ENCODE data around the gene ABCA4.
"Not testable (repeated sequence)": the region's sequence is repeated elsewhere in the genome, so short reads cannot be mapped to it uniquely, and the experiment has no call there.

Gene ABCA4

DNA sequence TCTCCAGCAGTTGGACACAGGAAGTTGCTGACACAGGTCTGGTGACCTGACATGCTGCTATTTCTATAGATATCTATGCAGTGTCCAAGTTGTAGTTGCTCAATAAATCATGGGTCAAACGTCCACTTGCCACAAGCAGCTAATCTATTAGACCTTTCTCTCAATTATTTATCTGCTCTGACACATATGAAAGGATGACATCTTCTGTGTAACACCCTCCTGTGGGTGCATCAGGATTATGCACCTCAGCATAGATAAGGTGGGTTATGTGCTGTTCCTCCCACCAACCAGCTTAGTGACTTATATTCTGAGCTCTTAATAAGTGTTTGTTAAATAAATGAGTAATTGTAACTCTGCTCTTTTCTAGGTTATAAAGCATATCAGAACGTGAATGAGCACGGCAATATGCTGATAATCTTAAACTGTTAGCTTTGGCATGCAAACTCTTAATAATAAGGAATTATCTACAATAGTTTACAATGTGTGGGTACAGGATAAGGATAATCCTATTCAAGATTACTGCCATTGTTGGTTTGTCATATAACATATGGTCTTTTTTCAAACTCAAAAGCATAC lies 121.0 kb downstream of the ABCA4 start:
- no peak for DNase-seq

DNA sequence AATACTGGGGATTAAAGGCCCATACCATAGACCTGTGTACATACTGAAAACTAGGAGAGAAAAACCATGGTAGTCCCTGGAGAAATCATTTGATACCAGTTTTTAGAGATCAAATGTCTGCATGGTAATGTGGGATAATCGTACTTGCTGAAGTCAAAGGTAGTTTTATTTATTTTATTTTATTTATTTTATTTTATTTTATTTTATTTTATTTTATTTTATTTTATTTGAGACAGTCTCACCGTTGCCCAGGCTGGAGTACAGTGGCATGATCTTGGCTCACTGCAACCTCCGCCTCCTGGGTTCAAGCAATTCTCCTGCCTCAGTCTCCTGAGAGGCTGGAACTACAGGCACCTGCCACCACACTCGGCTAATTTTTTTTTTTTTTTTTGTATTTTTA lies 122.4 kb downstream of the ABCA4 start:
- DNase-seq = not testable (repeated sequence)

DNA sequence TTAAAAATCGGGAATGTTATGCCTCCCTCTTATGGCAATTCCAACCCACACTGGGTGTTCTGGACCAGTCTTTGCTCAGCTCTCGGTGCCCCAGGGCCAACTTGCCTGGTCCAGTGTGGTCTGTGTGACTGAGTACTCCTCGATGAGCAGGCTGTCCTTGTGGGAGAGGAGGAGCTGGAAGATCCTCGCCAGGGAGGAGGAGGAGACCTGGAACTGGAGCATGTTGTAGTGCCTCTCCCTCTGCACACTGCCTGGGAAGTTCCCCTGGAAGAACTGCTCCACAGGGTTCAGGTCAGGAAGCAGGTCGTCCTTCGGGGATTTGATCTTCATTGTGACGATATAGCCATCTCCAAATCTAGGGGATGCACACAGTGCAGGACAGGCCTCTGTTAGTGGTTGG lies 123.2 kb downstream of the ABCA4 start:
- DNase-seq = no peak

DNA sequence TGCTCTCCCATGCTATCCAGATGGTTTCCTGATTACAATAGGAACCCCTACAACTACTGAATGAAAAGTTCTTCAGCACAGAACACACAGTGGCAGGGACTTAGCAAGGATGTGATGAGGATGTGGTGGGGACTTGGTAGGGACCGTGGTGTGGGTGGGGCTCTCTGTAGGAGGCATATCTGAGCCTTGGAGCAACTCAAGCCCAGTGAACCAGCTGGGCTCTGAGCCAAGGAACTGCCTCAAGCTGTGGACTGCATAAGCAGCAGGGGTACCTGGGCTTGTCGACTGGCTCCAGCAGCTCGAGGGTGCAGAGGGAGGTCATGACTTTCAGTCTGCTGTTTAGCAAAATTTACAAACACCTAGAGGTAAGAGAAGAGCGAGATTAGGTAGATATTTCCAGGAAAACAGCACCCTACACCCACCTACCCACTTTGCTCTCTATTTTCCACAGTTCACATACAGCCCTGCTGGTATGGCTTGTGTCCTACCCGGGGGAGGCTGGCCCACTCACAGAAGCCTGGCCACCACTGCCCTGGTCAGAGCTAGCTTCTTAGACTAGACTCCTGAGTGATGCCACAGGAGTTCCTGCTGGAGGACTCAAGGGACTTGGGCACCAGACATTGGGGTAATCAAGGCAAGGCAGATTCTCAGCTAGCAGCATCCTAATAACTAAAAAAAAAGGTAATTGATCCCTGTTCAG lies 125.0 kb downstream of the ABCA4 start:
- no peak for DNase-seq

DNA sequence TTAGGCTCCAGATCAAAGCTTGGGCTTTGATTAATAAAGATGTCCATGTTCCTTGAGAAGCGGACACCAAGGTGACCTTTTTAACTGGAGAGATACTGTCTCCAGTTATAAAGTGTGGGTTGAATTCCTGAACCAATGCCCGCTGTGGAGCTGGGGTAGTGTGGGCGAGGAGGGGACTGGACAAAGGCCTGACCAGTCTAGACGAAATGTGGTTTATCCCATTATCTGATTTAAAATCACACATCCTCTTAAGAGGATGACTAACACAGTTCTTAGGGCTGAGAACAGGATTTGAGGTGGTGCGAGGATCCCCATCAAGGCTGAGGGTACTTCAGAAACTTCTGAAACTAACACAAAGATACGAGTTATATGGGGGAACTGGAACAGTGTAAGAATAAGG lies 127.2 kb downstream of the ABCA4 start:
- no peak for DNase-seq

DNA sequence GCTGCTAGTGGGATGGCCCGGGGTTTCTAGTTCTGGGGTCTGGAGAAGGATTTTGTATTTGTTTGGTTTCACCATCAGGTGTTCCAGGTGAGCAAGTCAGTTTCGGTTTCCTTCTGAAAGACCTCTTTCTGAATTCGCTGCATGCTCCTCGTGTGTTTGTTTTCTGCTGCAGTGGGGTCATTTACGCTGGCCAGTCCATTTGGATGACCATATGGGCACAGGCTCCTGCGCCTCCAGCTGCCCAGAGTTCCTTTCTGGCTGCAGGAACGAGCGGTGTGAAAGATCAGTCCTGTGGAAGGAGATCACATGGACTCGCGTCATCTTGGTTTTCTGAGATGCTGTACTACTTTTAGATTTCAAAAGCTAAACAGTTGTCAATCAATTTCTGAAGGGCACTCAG lies 128.0 kb downstream of the ABCA4 start:
- no peak for DNase-seq

DNA sequence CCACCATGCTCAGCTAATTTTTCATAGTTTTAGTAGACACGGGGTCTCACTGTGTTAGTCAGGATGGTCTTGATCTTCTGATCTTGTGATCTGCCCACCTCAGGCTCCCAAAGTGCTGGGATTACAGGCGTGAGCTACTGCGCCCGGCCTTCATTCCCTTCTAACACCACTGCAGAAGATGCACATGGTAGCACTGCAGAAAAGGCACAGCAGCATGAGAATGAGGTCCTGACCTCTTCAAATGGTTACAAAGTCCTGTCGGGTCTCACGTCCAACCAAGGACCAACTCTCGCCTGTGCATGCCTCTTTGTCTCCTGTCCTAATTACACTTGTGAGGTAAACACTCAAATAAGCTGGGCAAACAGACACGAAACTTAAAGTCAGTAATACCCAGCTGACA lies 128.8 kb downstream of the ABCA4 start:
- DNase-seq = no peak

DNA sequence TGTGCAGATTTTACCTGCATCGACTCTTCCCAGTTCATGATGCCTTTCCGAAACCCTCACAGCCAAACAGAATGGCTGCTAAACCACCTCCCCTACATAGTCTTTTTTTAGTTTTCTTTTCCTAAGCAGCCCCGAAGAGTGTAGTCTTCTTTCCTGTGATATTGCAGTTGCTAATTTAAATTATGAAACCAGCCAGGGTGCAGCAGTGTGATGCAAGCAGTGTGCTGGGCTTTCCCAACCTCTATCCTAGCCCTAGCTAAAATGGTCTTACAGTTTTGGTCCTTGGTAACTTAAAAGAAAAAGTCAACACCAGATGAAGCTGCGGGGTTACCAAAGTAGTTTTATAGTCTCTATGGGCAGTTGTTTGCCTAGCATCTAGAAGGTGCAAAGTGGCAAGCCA lies 129.7 kb downstream of the ABCA4 start:
- DNase-seq = no peak

DNA sequence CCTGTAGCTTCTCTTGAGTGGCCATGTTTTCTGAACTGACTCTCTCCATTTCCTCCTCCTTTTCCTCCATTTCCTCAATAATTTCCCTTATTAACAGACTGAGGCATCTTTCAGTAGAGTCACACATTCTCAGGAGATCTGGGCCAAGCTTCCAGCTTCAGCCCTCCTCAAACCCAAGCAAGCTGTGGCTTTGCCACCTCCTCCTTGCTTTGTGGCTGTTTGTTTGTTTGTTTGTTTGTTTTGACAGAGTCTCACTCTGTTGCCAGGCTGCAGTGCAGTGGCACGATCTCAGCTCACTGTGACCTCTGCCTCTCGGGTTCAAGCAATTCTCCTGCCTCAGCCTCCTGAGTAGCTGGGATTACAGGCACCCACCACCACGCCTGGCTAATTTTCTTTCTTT lies 130.5 kb downstream of the ABCA4 start:
- not testable (repeated sequence) for DNase-seq

DNA sequence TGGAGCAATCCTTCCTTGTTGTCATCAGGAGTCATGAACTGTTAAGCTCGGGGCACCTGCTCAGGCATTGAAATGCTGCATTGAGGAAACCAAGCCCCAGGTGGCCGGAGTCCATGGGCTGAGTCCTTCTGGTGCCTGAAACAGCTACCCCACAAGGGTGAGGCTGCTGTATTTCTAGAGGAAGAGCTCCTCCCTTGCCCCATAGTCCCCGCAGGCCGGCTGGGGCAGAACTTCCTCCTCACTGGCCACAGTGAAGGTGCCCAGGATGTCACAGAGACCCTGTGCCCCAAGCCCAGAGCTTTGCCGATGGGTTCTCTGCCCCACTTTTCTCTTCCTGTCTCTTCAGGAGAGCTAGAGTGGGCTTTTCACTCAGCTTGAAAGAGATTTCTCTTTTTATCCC lies 130.9 kb downstream of the ABCA4 start:
- DNase-seq = no peak

DNA sequence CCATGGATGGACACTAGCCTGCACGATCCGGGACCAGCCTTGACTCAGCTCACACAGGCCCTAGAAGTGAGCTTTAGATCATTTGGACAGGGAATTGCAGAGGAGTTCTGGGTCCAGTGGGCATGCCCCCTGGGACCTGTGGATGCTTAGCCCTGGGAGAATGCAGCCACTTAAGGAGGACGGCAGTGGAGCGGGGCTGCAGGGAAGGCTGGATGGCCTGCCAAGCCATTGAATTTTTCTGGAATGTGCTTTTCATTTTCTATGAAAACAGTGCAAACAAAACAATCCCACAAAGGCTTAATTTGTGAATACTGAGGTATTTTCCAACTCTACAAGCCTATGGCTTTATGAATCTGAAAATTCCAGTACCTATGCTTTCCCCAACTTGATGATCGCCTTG lies 131.3 kb downstream of the ABCA4 start:
- DNase-seq = no peak

DNA sequence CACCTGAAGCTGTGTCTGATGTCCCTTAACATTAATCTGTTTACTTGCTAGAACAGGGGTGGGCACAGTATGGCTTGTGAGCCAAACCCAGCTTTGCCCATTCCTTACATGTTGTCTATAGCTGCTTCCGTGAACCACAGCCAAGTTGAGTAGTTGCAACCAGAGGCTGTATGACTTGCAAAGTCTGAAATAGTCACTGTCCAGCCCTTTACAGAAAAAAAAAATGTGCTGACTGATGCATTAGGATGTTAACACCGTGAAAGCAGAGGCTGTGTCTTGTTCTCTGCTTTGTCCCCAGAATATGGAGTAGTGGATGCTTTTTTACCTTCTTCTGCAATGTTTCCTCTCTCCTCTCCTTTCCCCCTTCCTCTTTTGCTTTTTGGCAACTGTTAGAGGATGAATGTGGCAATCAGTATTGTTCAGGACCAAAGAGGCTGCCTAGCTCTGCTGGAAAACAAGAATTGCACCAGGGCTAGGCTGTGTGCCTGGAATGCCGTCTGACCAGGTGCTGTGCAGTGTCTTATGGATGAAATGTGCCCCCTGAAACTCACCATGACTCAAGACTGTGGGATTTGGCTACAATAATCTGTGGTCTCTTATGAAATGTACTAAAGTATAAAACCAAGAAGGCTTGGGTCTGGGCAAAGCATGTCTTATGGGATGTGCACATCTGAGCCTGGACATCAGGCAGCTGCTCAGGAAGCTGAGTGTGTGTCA lies 132.2 kb downstream of the ABCA4 start:
- no peak for DNase-seq

DNA sequence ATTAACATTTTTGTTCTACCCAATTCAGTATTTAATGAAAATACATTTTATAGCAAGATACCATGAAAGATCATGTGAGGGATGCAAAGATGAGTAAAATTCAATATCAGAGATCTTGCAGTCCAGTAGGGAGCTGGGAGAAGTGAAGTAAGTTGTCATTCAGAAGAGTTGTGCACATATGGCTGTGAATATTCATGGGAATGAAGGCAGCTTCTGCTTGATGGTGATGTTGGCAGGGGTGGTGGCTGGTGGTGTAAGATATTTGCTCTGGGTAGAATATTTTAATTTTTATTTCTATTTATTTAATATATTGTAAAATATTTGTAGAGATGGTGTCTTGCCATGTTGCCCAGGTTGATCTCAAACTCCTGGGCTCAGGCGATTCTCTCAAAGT lies 139.7 kb downstream of the ABCA4 start:
- DNase-seq = no peak

DNA sequence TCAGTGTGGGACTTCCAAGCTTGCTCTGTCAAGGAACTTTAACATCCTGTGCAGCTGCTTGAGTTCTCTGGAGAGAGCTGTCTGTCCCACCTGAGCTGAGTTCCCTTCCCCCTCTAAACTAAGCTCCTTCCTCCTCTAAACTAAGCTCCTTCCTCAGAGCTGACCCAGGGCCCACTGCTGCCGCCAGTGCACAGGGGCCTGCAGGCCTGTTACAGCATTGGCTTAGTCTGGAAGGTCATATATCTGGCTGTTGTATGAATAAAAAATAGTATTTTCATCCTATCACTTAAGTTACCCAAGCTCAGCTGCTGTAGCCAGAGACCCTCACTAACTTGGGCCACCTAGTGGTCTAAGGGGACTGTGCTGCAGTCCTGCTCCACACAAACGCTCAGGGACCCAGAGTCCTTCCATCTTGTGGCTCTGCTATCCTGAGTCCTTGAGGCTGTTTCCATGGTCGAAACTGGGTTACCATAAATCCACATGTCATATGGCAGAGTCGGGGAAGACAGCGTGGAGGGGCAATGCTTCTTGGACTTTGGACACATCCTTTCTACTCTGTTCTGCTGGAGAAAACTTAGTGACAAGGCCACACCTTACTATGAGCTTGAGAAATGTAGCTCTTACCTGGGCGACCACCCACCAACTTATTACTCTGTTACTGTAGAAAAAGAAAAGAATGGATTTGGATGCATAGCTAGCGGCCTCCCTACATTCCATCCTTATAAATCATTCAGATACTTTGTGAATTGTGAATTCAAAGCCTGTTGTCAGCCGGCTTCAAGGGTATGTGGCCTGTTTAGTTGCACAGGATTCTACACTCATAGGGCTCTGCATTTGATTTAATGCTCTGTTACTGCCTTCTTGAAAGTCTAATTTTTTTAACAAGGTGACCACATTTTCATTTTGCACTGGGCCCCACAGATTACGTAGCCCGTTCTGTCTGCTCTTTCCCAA lies 140.4 kb downstream of the ABCA4 start:
- DNase-seq = no peak

DNA sequence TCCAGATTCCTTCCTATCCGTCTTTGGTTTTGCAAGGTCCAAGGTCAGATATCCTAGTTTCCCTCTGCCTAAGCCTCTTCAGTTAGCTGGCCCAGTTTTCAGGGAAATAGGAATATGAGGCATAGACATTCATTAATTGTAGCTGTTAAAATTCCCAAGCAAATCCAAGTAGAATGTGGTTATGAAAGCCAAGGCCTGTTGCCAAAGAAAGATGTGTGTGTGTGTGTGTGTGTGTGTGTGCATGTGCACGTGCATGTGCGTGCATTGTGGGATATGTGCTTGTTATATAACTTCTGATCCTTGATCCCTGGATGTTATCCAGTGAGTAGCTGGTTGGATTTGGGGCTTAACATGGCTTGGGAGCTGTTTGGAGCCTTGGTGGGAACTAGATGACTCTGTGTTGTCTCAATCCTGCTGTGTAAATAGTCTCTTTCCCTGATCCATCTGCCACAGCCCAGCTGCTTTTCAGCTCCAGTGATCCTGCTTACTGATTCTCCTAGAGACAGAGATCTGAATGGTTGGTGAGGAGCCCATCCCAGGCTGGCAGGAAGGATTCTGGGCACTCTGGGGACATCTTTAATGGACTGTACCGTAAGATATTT lies 141.1 kb downstream of the ABCA4 start:
- no peak for DNase-seq

DNA sequence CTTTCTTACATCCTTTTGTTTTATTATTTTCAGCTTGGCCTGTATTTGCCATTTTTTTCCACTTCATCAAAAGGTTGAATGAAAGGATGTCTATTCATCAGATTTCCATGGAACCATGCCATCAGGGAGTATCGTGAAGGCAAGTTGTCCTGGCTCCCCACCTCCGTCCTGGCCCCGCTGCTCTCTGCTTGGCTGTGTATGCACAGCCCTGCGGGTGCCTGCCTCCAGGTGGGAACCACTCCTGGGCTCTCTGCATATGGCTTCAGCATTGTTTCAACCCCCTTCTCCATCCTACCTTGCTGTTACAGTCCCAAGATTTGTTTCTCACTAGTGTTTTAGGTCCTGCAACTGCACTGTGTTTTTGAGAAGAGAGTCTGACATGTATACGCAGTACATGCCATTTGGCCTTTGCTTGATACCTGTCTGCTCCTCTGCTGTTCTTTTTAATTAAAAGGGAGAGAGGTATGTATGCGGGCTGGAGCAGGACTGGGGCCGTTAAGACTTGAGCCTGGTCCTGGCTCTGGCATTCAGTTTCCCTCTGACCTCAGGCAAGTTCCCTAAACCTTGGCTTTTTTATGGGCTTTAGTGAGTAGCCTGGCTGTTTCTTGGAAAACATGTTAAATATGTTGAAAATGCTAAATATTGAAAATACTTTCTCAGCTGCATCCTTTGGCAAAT lies 141.8 kb downstream of the ABCA4 start:
- DNase-seq = no peak

DNA sequence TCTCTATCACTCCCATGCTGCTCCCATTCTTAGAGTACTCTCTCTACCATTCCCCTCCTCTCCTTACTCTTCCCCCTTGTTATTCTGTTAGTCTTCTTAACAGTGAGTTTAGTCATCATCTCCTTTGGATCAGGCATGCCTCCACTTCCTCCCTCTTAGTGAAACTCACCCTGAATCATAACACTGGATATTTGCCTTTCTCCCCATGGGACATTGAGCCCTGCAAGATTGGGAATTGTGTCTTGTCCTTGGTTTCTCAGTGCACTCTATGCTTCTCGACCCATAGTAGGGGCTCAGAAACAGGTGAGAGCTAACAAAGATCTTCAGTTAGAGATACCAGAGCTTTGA lies 143.4 kb downstream of the ABCA4 start:
- no peak for DNase-seq

DNA sequence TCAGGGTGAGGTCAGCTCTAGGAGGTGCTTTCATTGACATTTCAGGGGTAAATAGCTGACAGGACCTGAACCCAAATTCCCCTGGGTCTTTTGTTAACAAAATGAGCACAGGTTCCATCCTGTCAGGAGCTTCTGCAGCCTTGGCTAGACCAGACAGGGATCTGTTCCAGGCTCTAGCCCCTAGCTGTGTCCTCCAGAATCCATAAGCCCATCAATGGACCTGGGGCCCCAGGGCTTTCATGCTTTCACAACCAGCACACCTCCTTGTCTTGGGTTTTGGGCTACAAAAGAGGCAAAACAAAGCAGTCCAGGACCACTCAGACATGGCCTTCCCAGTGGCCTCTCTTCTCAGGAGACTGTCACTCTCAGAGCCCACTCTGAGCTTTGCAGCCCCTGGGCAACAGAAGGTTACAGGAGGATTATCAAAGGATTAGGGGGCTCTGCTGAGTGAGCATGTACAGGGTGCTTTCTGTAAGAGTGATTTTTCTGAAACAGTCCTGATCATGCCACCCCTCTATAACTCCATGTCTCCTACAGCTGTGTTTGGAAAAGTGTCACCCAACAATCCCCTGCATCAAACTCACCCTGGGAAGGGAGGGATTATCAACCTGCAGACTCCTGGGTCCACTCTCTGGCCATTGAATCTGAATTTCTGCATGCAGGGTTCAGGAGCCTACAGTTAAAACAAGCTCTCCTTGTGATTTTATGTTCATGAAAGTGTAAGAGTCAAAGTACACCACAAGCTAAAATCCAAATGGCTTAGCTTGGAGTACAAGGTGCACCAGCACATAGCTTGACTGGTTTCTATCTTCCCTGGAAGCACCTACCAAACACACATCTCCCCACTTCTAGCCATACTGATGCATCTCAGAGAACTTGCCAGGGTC lies 144.0 kb downstream of the ABCA4 start:
- DNase-seq = no peak

DNA sequence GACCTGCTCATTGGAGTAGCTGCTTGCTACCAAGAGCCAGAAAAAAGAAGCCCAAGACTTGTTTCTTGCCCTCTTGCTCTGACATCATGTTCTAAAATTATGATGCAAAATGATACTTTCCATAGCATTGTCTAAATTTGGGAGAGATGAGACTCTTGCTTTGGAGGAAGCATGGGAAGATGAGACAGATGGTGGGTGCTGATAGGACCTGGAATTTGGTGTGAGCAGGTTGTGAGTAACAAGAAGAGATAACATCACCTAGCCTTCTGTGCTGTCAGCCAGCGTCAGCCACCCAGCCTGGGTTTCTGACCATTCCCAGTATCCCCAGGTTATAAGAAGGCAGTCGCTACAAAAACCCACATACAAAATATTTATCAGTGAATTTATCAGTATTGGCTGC lies 144.7 kb downstream of the ABCA4 start:
- DNase-seq = no peak

DNA sequence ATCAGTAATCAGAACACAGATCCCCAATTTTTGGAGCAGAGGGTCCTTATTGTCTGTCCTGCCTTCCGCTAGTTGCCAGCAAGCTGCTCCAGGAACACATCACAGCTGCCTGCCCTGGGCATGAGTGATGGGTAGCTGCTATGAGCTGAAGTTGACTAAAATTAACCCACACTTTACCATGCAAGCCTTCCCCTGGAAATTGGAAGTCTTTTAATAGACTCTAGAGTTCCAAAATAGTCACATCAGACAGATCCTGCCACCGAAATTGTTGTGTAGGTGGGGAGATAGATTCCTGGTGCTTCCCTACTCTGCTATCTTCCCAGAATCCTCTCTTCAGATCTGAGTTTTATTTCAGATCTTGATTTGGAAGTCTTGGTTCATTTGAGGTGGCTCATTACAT lies 148.6 kb downstream of the ABCA4 start:
- no peak for DNase-seq

DNA sequence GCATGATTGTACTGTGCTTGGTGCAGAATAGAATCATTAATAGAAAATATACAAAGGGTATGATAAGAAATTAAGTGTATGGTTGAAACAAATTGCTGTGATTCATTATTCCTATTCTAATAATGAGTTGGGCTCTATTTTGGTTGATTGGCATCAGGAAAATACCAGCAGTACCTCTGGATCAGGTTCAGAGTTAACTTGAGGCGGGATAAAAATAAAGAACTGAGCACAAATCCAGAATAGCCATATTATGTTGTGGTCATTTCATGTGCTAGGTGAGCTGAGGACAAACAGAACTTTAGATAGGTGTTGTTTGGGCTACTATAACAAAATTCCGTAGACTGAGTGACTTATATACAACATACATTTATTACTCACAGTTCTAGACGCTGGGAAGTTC lies 151.1 kb downstream of the ABCA4 start:
- DNase-seq = no peak
